Measurements from ENCODE around the gene SMIM36. TPM values are rescaled to one million over a fixed set of nuclear protein-coding genes. Genes with fewer than 3 reads are reported as not detected.
"Not testable (repeated sequence)": the region's sequence is repeated elsewhere in the genome, so short reads cannot be mapped to it uniquely, and the experiment has no call there.

Gene SMIM36
- total RNA-seq, 2 experiments from 2014 or later = not detected

DNA sequence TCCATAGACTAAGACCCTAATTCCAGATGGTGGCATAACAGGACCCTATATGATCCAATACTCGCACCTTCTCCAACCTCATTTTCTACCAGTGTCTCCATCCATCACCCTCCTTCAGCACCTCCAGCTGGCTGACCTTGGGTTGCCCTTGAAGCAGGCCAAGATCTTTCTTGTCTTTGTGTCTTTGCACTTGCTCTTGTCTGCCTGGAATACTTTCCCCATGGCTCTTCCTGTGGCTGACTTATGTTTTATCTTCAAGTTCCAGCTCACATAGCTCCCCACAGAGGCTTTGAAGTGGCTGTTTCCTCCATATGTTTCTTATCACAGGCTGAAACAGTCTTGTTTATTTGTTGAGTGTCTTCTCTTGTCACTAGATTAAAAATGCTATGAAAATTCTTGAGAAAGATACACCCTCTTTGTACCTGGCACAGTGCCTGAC, 60.0 kb downstream of the SMIM36 start:
- H3K4me3 Mint-ChIP-seq = no peak overlapping the region
- H3K27me3 Mint-ChIP-seq = peaks cover 12% of the 10 kb centered on the region
- H3K27ac Mint-ChIP-seq = no peak overlapping the region
- no peak for DNase-seq
- H3K36me3 Mint-ChIP-seq = no peaks in the 10 kb centered on the region
- intact Hi-C loops (cut with micrococcal nuclease) = no loop called here
- ChIA-PET POLR2A (no interaction called here), CTCF (no interaction called here)
- no peaks in the 10 kb centered on the region for H3K9me3 Mint-ChIP-seq
- H3K4me1 Mint-ChIP-seq (ENCODE audit: low read depth) = peaks cover 2% of the 10 kb centered on the region

DNA sequence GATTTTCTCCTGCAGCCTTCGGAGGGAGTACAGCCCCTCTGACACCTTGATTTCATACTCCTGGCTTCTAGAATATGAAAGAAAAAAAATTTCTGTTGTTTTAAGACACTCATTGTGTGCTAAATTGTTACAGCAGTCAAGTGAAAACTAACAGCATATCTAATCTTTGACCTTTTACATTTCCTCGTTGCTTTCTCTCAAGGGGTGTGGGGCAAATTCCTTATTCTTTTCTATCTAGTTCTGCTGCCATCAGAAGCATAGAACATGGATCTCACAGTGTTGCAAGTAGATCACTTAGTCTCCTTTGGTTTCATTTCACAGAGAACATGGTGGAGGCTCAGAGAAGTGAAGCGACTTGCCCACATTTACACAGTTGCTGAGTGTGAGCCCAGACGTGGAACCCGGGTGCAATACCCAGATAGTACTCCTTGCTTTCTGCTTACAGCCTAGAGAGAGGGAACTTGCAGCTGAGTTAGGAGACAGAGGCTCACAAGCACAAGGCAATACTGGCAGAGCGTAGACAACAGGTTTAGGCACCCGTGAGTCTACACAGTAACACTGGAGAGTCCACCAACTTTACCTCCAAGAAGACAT, 60.9 kb downstream of the SMIM36 start:
- Mint-ChIP-seq H3K36me3 (no peaks in the 10 kb centered on the region), H3K4me1 (ENCODE audit: low read depth) (peaks cover 2% of the 10 kb centered on the region), H3K27ac (no peak overlapping the region), H3K4me3 (no peak overlapping the region), H3K27me3 (peaks cover 8% of the 10 kb centered on the region), H3K9me3 (no peaks in the 10 kb centered on the region)
- intact Hi-C loops (cut with micrococcal nuclease) = no loop called here
- no peak for DNase-seq
- CTCF ChIA-PET = no interaction called here
- POLR2A ChIA-PET = no interaction called here

GRCh38 chr17:55448681-55449080, 62.6 kb downstream of the SMIM36 start:
- POLR2A ChIA-PET = no interaction called here
- peaks cover 2% of the 10 kb centered on the region for H3K4me1 Mint-ChIP-seq (ENCODE audit: low read depth)
- no peak for DNase-seq
- CTCF ChIA-PET = no interaction called here
- H3K27ac Mint-ChIP-seq = no peak overlapping the region
- H3K9me3 Mint-ChIP-seq = no peaks in the 10 kb centered on the region
- peaks cover 4% of the 10 kb centered on the region for H3K27me3 Mint-ChIP-seq
- no peak overlapping the region for H3K4me3 Mint-ChIP-seq
- intact Hi-C loops (cut with micrococcal nuclease) = no loop called here
- no peaks in the 10 kb centered on the region for H3K36me3 Mint-ChIP-seq

GRCh38 chr17:55446581-55447205, 64.6 kb downstream of the SMIM36 start:
- H3K36me3 Mint-ChIP-seq = no peaks in the 10 kb centered on the region
- ChIA-PET POLR2A (interaction anchor here (0.6 to 0.7 kb wide), 2 partner anchors 24 to 112 kb away, joined by 3 read pairs; no protein-coding TSS in a partner anchor), CTCF (interaction anchor here (0.9 to 1.3 kb wide), 2 partner anchors 68 to 90 kb away, joined by 3 read pairs; no protein-coding TSS in a partner anchor)
- intact Hi-C loops (cut with micrococcal nuclease) = no loop called here
- no peak for DNase-seq
- H3K4me1 Mint-ChIP-seq (ENCODE audit: low read depth) = peaks cover 2% of the 10 kb centered on the region
- peaks cover 3% of the 10 kb centered on the region for H3K27me3 Mint-ChIP-seq
- no peak overlapping the region for H3K4me3 Mint-ChIP-seq
- H3K9me3 Mint-ChIP-seq = no peaks in the 10 kb centered on the region
- no peak overlapping the region for H3K27ac Mint-ChIP-seq

DNA sequence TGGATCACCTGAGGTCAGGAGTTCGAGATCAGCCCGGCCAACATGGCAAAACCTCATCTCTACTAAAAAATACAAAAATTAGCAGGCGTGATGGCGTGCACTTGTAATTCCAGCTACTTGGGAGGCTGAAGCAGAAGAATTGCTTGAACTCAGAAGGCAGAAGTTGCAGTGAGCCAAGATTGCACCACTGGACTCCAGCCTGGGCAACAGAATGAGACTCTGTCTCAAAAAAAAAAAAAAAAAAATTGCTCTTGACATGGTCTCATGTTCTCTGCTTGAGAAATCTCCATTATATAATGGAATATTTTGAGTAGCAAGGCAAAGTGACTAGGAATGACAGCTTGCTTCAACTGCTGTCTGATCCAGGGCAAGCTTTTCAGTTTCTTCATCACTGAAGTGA, 65.2 kb downstream of the SMIM36 start:
- CTCF ChIA-PET = interaction anchor here (0.7 to 1.3 kb wide), 3 partner anchors 68 to 107 kb away, joined by 3 read pairs; no protein-coding TSS in a partner anchor
- H3K4me1 Mint-ChIP-seq (ENCODE audit: low read depth); intact Hi-C loops (cut with micrococcal nuclease); H3K9me3 Mint-ChIP-seq; H3K27me3 Mint-ChIP-seq; DNase-seq; H3K36me3 Mint-ChIP-seq; H3K27ac Mint-ChIP-seq; H3K4me3 Mint-ChIP-seq: not testable (repeated sequence)
- POLR2A ChIA-PET = interaction anchor here (0.6 to 0.7 kb wide), 2 partner anchors 24 to 111 kb away, joined by 3 read pairs; no protein-coding TSS in a partner anchor

DNA sequence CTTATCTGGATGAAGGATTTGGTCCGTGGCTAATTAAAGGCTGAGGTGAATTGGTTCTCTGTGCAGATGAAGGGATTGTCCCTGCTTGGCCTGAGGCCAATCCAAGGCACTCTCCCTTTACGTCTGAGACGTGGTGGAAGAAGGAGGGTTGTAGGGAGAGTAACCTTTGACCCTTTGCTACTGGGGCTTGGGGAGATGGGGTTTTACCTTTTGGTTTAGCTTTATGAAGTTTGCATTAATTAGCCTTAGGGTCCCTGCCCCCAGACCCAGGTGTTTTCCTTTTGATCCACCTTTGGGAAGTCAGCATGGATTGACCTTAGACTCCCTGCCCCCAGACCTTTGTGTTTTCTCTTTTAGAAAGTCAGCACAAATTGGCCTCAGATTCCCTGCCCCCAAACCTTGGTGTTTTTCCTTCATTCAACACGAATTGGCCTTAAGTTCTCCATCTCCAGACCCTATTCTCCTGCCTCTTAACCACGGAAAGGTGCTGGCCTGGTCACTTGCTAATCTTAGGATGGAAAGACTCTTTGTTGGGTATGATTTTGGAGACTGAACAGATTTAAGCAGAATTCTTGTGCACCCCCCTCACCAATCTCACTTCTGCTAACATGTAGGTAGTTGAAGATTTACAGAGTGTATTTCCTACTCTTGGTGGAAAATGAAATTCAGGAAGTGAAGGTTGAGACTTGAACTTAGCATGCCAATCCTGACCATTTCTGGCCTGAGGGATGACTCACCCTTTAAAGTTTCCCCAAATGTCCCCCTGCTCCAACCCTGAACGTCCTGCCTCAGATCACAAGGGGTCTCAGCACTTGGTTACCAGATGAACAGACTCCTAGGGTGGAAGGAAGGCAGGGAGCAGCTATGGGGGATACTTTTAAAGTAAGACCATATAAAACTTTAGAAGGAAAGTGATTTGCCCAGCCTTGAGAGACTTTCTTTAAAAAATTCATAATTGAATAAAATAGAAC, 66.5 kb downstream of the SMIM36 start:
- DNase-seq = no peak
- H3K4me3 Mint-ChIP-seq = no peak overlapping the region
- no peaks in the 10 kb centered on the region for H3K9me3 Mint-ChIP-seq
- intact Hi-C loops (cut with micrococcal nuclease) = no loop called here
- POLR2A ChIA-PET = no interaction called here
- no peaks in the 10 kb centered on the region for H3K36me3 Mint-ChIP-seq
- H3K27ac Mint-ChIP-seq = no peak overlapping the region
- CTCF ChIA-PET = no interaction called here
- no peaks in the 10 kb centered on the region for H3K4me1 Mint-ChIP-seq (ENCODE audit: low read depth)
- H3K27me3 Mint-ChIP-seq = peaks cover 3% of the 10 kb centered on the region

DNA sequence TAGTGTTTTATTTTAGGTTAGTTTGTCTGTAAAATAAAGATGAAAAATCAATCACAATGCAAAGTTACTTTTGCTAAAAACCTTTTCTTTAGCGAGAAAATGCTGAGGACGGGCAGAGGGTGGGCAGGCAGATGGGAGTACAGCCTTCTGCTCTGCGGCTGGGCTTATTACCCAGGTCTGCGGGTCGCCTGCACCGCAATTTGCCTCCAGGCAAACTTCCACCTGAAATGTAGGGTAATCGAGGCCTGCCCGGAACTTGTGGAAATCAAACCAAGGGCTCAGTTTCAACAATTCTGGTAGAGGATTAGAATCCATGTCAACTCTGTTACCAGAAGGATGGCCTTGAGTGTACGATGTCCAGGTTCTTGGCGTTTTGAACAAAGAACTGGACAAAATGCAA, 67.3 kb downstream of the SMIM36 start:
- intact Hi-C loops (cut with micrococcal nuclease) = no loop called here
- peaks cover 6% of the 10 kb centered on the region for H3K27me3 Mint-ChIP-seq
- no peaks in the 10 kb centered on the region for H3K9me3 Mint-ChIP-seq
- H3K36me3 Mint-ChIP-seq = no peaks in the 10 kb centered on the region
- no peak overlapping the region for H3K27ac Mint-ChIP-seq
- ChIA-PET POLR2A (no interaction called here), CTCF (no interaction called here)
- H3K4me3 Mint-ChIP-seq = no peak overlapping the region
- H3K4me1 Mint-ChIP-seq (ENCODE audit: low read depth) = no peaks in the 10 kb centered on the region
- DNase-seq = no peak

- Mint-ChIP-seq H3K4me3 (no peak overlapping the region), H3K27ac (no peak overlapping the region), H3K4me1 (ENCODE audit: low read depth) (no peaks in the 10 kb centered on the region), H3K9me3 (no peaks in the 10 kb centered on the region), H3K36me3 (no peaks in the 10 kb centered on the region), H3K27me3 (peaks cover 9% of the 10 kb centered on the region)
- CTCF ChIA-PET = no interaction called here
- no peak for DNase-seq
- intact Hi-C loops (cut with micrococcal nuclease) = no loop called here
- POLR2A ChIA-PET = no interaction called here
Observed at GRCh38 chr17:55442953-55443683, 68.1 kb downstream of the SMIM36 start.

DNA sequence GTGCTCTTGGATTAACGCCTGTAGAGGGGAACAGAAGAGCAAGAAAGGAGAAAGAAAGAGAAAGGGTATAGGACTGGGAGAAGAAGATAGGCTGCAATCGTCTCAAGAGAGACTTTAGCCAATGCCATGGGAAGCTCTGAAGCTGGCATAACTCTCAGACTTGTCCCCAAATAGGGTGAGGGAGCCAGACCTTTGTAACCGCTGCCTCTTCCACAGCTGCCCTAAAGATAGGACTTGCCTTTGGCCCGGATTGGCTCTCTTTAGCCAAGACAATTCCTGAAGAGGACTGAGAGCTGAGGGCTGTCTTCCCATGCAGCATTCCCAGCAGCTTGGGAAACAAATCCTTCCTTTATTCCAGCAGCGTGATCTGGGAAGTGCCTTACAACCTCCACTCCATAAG, 68.8 kb downstream of the SMIM36 start:
- Mint-ChIP-seq H3K9me3 (no peaks in the 10 kb centered on the region), H3K27me3 (peaks cover 14% of the 10 kb centered on the region), H3K27ac (no peak overlapping the region), H3K4me1 (ENCODE audit: low read depth) (peaks cover 2% of the 10 kb centered on the region), H3K4me3 (no peak overlapping the region), H3K36me3 (no peaks in the 10 kb centered on the region)
- ChIA-PET POLR2A (no interaction called here), CTCF (no interaction called here)
- DNase-seq = no peak
- intact Hi-C loops (cut with micrococcal nuclease) = no loop called here

DNA sequence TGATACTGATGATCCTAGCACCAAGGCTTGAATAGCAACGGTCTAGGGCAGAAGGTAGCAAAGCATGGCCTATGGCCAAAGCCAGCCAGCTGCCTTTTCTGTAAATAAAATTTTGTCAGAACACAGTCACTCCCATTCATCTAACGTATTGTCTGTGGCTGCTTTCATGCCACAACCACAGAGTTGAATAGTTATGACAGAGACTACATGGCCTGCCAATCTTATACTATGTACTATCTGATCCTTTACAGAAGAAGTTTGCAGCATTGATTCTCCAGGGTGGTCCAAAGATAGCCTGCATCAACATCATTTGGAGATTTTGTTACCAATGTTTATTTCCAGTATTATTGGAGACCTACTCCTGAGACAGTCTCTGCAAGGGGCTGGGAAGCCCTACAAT, 69.7 kb downstream of the SMIM36 start:
- intact Hi-C loops (cut with micrococcal nuclease) = no loop called here
- Mint-ChIP-seq H3K27me3 (peaks cover 16% of the 10 kb centered on the region), H3K4me1 (ENCODE audit: low read depth) (peaks cover 10% of the 10 kb centered on the region), H3K4me3 (no peak overlapping the region), H3K9me3 (no peaks in the 10 kb centered on the region), H3K36me3 (no peaks in the 10 kb centered on the region), H3K27ac (no peak overlapping the region)
- ChIA-PET CTCF (interaction anchor here (1.2 kb wide), 1 partner anchor 17 kb away, joined by 3 read pairs; no protein-coding TSS in a partner anchor), POLR2A (no interaction called here)
- no peak for DNase-seq

- no peak overlapping the region for H3K27ac Mint-ChIP-seq
- CTCF ChIA-PET = no interaction called here
- no peak for DNase-seq
- H3K4me3 Mint-ChIP-seq = no peak overlapping the region
- peaks cover 19% of the 10 kb centered on the region for H3K27me3 Mint-ChIP-seq
- H3K9me3 Mint-ChIP-seq = no peaks in the 10 kb centered on the region
- POLR2A ChIA-PET = no interaction called here
- H3K4me1 Mint-ChIP-seq (ENCODE audit: low read depth) = peaks cover 16% of the 10 kb centered on the region
- H3K36me3 Mint-ChIP-seq = no peaks in the 10 kb centered on the region
- intact Hi-C loops (cut with micrococcal nuclease) = no loop called here
Observed at GRCh38 chr17:55440391-55440790, 70.9 kb downstream of the SMIM36 start.

GRCh38 chr17:55437159-55437605, 74.1 kb downstream of the SMIM36 start:
- intact Hi-C loops (cut with micrococcal nuclease) = loop anchor here (5.0 kb wide), 1 partner anchor 145 kb away; no protein-coding TSS in a partner anchor
- ChIA-PET POLR2A (no interaction called here), CTCF (no interaction called here)
- H3K36me3 Mint-ChIP-seq = no peaks in the 10 kb centered on the region
- DNase-seq = no peak
- no peak overlapping the region for H3K27ac Mint-ChIP-seq
- H3K9me3 Mint-ChIP-seq = no peaks in the 10 kb centered on the region
- H3K4me1 Mint-ChIP-seq (ENCODE audit: low read depth) = peaks cover 44% of the 10 kb centered on the region
- peaks cover 24% of the 10 kb centered on the region for H3K27me3 Mint-ChIP-seq
- H3K4me3 Mint-ChIP-seq = no peak overlapping the region
